AG09309 (cell line): Measurements from ENCODE around the gene SLC7A5.

Experiments used
- DNase-seq: peaks from one replicate; pipeline ENCODE4 v3.0.0-alpha.2; 2010; ENCODE audit warnings: low read depth
- H3K4me3 ChIP-seq: 2 replicates; pipeline ENCODE4 v1.5.1; 2011; ENCODE audit warnings: mild to moderate bottlenecking, low read depth, low read length, moderate library complexity; ENCODE audit not compliant: control insufficient read depth
- TF ChIP-seq, protein P1 (sequence below): IDR thresholded peaks from 2 replicates; pipeline ENCODE4 v1.5.1; 2011; ENCODE audit warnings: mild to moderate bottlenecking, low read depth, low read length, inconsistent platforms; ENCODE audit not compliant: insufficient read depth, control insufficient read depth; ENCODE audit errors: missing control alignments

SLC7A5 gene

GRCh38 chr16:87847785-87848675 lies 21.3 kb downstream of the SLC7A5 start:
- DNase-seq, result no peak
- no peak overlapping the region for H3K4me3 ChIP-seq
- TF ChIP-seq, protein P1, sequence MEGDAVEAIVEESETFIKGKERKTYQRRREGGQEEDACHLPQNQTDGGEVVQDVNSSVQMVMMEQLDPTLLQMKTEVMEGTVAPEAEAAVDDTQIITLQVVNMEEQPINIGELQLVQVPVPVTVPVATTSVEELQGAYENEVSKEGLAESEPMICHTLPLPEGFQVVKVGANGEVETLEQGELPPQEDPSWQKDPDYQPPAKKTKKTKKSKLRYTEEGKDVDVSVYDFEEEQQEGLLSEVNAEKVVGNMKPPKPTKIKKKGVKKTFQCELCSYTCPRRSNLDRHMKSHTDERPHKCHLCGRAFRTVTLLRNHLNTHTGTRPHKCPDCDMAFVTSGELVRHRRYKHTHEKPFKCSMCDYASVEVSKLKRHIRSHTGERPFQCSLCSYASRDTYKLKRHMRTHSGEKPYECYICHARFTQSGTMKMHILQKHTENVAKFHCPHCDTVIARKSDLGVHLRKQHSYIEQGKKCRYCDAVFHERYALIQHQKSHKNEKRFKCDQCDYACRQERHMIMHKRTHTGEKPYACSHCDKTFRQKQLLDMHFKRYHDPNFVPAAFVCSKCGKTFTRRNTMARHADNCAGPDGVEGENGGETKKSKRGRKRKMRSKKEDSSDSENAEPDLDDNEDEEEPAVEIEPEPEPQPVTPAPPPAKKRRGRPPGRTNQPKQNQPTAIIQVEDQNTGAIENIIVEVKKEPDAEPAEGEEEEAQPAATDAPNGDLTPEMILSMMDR, result no peak

DNA sequence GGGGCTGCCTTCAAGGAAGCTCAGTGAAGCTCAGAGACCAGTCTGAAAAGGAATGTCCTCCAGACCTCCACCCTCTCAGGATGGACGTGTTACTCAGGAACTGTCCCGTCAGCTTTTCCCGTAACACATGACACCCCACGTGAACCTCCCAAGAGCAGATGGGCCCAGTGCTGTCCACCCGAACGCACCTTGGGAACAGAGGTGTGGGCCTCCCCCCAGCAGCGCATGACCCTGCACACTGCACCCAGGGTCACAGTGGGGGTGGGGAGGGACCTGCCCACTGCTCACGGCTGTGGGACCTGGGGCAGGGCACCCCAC lies 21.9 kb downstream of the SLC7A5 start:
- TF ChIP-seq, protein P1, result no peak
- no peak for DNase-seq
- H3K4me3 ChIP-seq, result no peak overlapping the region

- H3K4me3 ChIP-seq, result no peak overlapping the region
- TF ChIP-seq, protein P1, result no peak
- no peak for DNase-seq
Observed at GRCh38 chr16:87846705-87847466, 22.4 kb downstream of the SLC7A5 start.

DNA sequence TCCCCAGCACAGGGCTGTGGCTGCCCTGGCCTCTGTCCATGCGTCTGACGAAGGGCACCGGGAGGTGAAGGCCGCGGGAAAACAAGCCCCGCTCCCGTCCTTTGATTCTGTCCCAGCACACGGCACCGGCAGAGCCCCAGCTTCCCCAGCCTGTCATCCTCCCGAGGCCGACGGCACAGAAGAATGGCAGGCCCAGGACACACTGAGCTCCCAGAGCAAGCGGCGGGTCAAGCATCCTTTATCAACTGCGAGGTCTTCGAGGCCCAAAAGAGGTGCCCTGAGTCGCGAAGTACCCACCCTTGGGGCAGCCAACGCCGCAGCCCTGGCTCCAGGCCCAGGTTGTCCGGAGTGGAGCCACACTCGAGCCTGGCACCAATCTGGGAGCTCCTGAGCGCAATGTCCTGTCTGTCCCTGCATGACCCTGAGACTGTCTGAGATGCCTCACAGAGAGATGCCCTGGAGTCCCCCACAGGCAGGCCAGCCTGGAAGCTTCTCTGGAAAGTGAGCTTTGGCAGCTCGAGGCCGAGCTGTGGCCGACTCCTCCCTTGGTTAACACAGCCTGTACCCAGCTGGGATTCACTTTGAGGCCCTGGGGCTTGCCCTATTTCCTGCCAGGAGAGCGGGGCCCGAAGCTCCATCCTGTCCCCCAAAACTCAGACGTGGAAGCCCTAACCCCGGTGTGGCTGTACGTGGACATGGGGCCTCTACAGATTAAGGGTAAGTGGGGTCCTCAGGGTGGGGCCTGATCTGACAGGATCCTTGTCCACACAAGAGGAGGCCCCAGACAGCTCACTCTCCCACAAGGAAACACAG lies 23.3 kb downstream of the SLC7A5 start:
- no peak overlapping the region for H3K4me3 ChIP-seq
- no peak for DNase-seq
- TF ChIP-seq, protein P1, result no peak

DNA sequence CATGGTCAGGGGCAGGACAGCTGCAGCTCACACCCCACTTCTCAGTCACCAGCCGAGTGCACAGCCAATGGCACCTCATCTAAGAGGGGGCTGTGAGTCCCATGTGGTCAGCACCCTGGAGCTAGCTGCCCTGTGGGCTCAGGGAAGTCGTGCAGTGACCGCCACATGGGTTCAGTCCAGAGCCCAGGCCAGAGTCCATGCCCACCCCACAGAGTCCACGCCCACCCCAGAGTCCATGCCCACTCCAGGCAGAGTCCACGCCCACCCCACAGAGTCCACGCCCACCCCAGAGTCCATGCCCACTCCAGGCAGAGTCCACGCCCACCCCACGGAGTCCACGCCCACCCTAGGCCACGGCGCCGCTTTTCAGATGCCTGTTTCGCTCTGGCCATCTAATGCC lies 24.1 kb downstream of the SLC7A5 start:
- no peak overlapping the region for H3K4me3 ChIP-seq
- no peak for DNase-seq
- TF ChIP-seq, protein P1, result no peak

- DNase-seq, result no peak
- no peak overlapping the region for H3K4me3 ChIP-seq
- TF ChIP-seq, protein P1, result no peak
Observed at GRCh38 chr16:87844809-87845208, 24.5 kb downstream of the SLC7A5 start.
